Measurements from ENCODE around the gene CRABP2.

Gene CRABP2

DNA sequence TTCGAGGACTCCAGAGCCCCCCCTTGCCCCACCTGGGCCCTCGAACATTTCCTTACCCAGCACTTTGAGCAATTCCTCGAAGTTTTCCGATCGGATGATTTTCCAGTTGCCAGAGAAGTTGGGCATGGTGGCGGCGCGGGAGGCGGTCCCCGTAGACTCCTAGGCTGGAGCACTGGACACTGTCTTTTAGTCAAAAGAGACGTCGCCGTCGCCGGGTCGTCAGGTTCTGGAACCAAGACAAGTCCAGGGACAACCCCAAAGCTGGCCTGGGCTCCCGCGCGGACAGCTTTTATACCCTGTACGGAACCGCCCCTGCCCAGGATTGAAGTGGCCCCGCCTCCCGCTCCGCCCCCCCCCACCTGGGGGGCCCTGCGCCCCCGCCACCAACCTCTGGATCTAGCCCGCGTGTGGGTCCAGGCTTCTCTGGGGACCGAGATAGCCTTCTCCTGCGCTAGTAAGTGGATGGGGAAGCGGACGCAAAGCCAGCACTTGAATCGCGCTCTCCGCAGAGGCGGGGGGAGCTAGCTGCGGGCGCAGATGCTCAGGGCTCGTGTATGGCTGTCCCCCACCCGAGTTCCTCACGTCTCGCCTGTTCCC lies at the start of gene CRABP2:
Gene CRABP2 (minus strand): TSS at position 263 of the 597 bp plus-strand sequence. CDS start 137 bp downstream, at position 126.
- DNase-seq, result peak; percentile 94

DNA sequence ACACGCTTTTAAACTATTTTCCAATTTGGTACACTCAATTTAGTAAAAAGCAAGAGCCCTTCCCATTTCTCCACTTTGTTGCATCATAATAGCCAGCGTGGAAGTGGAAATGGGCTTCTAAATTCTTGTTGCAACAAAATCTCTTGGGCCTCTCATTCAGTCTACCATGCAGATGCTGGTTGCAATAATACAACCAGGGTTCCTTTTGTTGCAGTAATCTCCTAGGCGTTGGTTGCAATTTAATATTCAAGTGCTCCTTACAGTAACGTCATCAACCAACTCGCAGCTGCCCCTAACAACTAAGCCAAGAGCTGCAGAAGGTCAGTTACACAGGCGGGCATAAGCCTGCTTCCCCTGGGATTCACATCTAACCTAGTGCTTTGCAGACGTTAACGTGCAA lies 48.8 kb upstream of the CRABP2 start:
- peak; percentile 96 for DNase-seq

DNA sequence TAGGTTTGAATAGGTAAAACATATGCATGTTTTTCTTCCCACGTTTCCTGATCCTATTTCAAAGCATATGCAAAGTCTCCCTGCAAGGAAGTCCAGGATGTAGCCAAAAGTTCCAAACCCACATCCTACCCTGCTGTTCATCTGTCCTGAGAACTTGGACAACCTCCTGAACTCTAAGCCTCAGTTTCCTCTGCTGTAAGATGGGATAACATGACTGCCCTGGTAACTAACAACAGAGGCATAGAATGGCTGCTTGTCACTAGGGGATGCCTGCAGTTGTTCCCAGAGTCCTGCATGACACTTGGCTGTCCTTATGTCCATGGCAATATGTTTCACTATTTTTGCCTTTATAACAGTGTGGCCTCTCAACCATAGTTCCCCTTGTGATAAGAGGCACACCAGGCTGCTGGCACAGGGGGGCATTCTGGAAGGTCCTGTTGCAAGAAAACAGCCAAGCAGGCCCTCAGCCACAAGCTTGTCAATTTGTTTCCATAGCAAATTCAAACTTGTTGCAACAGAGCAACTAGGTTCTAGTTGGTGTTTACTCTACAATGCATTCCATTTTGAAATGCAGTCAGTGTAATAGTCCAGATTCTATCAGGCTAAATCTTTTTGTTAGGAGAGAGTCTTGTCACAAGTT lies 47.6 kb upstream of the CRABP2 start:
- no peak for DNase-seq

DNA sequence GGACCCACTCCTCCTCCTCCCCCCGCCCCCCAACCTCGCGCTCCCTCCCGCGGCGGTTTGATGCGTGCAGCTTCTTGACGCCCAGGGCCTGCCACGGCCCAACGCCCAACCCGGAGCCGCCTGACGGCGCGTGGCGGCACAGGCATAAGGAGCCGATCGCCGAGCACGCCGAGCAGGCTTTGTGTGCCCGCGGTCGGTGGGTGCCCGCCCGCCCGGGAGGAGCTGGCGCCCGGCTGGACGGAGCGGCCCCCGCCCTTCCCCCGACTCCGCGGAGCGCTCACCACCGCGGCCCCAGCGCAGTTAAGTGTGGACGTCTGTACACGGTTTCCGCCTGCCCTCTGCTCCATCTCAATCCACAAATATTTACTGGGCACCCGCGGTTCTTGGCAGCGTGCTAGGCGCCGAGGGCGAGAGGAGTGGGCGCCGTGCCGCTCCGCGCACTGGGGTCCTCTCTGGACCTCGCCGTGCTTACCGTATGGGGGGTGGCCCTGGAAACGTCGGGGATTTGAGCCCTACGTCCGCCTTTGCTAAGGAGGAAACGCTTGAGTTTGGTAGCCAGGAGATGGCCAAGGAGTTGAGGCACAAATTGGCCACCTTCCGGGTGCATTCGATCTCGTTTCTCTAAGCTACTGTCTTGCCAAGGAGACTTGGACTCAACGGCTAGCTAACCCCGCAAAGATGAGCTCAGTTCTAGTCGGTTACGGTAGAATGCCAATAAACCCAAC lies 46.5 kb upstream of the CRABP2 start:
- peak; percentile 99 for DNase-seq

DNA sequence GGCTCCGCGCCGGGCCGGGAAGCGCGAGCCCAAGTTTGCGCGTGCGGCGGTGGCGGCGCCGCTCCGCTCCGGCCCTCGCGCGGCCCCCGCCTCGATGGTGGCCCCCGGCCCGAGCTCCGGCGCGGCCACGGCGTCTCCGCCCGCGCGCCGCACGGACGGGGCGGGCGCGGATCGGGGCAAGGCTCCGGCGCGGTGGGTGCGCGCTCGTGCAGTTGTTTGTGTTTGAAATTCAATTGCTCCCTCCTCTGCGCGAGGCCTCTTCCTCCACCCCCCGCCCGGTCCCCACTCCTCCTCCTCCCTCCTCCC lies 46.0 kb upstream of the CRABP2 start, which contains the start of gene HDGF:
Gene HDGF (minus strand): TSS at position 225 of the 306 bp plus-strand sequence. CDS start 246 bp downstream, outside the sequence.
- DNase-seq, result no peak

DNA sequence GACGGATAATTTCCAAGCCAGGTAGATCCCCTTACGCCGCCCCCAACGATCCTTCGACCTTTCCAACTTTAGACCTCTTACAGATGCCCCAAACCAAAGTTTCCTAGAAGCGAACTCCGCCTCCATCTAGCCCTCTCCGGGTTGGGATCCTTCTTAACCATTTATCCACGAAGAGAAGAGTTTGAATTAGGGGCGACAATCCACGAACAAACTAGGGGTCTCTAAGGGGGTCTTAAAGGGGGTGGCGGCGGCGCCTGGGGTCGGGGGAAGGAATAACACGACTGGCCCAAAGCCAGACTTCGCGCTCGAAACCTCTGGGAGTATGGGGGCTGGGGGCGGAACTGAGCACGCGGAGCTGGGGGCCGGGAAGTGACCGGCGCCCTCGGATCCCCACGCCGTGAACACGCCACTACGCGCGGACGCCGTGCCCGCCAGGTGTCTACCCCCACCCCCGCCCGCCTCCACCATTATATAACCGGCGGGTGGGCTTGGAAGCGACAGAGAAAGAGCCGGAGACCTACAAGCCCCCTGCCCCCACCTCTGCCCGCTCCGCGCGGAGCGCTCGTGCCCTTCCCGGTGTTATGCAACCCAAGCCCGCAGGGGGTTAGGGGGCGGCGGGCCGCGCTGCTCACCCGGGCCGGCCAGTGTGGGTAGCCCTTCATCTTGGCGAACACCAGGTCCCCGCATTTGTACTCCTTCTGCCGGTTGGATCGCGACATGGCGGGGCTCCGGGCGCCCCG lies 45.5 kb upstream of the CRABP2 start:
- DNase-seq, result peak; percentile 58

DNA sequence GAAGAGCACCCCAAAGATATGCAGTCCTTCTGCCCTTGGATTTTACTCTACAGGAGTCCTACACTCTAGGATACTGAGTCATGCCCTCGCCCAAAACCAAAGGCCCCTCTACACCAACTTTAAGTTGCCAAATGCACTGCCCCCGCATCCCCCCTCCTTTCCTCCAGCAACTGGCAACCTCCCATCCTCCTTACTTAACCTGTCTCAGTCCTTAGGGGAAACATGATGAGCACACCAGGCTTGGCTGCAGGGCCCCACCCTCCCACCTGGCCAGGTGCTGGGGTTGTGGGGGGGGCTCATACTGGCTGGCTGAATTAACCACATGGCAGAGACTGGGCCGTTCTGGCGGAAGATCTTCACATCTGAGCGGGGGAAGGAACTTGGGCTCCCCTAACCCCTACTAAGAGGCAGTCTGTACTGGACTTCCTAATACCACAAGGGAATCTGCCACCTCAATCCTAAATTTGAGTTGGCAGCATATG lies 44.8 kb upstream of the CRABP2 start:
- peak; percentile 55 for DNase-seq

DNA sequence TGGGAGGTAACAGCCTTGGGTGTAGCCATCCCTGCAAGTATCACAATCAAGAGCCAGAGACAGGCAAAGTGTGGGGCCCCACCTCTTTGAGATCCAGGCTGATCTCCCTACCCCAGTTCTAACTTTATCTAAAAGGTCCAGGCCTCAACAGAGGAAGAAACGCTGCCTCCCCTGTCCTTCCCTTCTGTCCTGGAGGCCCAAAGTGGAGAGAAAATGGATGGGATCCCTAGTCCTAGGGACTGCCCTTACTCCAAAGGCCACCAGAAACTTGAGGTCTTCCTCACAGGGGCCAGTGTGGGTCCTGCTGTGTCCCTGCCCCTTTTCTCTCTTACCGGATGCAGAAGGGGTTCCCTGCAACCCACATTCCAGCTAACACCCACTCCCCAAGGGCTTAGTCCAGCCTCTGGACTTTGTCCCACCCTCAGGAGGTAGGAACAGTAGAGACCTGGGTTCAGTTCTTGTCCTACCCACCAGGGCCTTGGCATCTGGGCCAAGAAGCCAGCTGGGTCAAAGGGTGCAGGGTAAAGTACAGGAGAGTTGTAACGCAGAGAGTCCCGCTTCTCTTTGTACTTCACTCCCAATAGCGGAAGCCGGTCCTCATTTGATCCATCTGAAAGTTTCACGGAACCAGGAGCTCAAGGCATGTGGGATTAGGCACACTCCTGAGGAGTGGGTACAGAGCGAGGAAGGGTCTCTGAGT lies 44.2 kb upstream of the CRABP2 start:
- no peak for DNase-seq

DNA sequence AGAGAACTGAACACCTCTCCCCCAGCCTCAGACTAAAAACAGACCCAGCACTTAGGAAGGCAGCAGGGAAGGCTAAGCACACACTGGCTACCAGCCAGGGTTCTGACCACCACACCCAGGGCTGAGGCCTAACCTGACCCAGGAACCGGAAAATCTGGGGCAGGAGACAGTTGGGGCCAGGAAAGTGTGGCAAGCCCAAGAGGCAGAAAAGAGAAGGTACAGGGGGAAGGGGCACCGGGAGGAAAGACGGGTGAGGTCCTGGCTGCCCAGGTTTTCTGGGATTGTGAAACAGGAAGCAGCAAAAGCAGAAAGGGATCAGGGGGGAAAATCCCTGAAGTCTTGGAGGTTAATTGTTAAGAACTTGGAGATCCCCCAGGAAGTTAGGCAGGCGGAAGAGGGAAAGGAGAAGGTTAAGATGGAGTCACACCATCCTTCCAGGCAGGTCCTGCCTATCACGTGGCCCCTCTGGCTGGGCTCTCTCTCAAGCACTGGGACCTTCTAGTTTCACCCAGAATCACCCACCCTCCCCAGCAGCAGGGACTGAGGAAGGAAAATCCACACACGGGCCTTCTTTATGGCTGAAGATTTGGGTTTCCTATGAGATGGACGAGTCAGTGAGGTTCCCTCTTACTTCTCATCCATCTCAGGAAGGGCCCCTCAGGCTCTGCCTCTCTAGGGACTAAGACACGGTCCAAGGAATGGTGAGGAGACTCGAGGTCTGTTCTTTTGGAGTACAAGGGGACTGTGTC lies 43.5 kb upstream of the CRABP2 start:
- peak; percentile 66 for DNase-seq

DNA sequence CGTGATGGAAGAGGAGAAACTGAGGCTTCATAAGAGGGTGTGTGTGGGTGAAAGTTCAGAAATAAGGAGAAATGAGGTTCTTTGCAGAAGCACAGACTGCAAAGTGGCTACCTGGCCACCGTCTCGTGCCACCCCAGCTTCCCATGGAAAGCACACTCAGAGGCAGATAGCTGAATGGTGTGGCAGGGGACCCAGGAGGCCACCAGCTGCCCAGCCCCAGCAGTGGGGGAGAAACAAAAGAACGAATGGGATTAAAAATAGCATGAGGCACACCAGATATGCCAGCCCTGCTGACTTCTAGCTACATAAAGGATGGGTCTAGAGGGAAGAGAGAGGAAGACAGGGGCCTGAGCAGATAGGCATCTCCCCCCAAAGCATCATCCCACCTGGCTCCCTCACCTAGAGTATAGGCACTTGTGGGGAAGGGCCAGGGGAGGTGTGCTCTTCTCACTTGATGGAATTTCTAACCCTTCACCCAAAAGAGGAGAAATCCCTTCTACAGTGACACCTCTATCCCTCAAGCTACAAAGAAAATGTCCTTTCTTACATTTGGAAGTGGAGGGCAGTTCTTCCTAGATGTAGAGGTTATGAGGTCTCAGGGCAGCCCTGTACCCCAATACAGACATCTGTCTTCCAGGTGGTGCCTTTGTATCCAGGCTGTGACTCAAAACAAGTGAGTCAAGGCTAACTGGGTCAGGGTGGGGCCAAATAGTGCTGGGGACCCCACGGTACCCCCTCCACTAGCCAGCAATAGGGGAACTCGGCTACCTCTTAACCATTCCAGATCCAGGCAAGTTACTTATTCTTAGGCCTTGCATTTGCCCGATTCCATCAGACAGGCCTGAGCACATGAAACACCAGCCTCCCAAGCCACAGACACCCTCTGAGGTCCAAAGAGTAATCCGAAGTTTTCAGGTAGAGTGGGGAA lies 42.6 kb upstream of the CRABP2 start:
- peak; percentile 63 for DNase-seq

DNA sequence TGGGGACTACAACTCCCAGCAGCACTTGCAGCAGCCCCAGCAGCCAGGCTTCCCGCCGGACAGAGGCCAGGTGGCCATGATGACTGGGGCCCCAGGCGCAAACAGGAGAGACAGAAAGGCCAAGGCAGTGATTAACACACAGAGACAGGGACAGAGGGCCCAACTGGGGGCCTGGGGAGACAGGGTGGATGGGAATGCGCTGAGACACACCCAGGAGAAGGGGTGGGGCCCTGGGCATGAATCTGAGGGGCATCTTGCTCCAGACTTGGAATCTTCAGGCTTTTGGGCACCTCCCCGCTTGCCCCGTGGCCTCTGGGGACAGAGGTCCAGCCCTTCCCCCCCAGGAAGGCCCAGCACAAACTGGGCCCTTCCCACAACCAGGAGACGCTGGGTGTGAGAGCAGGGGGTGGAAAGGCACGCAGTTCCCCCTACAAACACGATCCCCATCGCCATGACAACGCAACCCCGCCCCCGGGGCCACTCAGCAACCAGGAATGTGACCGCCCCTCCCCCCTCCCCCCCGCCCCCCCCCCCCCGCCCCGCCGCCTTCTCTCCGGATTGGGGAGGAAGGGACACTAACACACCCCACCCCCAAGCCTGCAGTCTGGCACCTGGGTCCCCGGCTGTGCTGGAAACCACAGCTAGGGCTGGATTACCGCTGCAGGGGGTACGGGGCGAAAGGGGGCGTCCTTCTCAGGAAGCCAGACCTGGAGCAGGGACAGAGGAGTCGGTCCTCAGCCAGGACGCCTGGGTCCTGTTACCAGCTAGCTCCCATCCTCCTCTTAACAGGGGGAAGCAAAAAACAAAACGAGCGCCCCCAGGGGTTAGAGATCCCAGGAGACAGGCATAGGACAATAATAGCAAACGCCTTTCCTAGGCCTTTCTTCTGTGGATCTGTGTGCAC lies 41.6 kb upstream of the CRABP2 start:
- peak; percentile 94 for DNase-seq

DNA sequence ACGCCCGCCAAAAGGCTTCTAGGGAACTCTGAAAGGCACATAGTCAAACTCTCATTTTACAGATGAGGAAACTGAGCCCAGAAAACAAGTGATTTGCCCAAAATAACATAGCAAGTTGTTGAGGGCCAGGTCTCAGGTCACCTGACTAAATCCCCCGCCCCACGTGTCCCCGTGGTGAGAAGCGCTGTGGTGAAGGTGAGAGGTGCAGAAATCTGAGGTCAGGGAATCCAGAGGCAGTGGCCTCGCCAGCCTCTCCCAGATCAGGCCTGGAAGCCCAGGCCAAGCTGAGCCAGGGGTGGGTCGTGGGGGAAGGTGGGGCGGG lies 41.0 kb upstream of the CRABP2 start:
- no peak for DNase-seq

DNA sequence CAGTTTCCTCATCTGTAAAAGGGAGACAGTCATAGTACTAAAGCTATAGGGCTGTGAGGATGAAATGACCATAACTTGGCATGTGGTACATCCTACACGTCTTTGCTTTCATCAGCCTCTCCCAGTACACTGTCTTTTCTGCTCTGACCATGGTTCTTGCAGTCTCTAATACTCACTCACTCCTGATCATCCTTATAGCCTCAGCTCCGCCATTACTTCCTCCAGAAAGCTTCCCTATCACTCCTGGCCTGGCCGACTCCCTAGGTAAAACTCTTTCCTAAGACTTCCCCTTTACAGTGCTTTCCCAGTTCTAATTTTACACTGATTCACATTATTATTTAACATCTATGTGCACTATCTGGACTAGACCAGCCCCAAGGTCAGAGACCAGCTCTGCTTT lies 40.5 kb upstream of the CRABP2 start:
- DNase-seq, result no peak

DNA sequence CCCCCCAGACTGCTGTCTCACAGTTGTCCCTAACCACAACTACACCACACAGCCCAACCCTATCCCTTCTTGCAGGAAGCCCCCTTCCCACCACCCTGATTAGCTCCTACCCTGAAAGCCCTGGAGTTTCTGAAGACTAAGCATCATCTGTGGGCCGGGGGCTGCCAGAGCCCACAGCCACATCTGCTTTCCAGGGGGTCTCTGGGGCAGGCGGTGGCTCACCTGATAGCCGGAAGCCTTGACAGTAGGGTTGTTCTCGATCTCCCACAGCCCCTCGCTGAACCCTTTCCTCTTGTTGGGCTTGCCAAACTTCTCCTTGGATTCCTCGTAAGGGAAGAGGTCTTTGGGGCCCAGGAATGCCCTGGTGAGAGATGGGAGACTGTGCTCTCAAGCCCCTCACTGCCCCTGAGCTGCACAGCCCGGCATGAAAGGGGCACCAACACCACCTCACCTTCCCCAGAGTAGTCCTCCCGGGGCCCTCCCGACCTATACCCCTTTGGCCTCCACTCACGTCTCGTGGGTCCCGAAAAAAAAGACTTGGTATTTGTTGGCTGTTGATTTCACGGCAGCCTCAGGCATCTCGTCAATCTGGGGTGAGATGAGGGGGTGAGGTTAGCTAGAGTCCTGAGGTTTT lies 39.5 kb upstream of the CRABP2 start:
- DNase-seq, result no peak

DNA sequence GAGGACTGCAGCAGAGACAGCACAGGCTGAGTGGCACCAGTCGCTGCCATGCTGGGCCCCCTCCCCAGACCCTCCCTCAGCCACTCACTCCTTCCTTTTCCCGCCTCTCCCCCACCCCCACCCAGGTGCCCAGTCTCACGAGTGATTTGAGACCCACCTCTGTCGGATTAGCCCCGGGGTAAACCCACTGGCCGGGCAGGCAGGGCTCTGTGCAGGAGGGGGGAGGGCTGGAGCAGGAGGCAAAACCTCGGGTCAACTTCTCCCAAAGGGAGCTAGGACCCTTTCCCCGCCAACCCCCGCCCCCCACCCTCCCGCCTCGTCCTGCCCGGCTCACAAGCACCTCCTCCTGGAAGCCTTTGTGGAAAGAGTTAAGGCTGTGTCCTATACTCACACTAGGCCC lies 39.0 kb upstream of the CRABP2 start:
- DNase-seq, result no peak

DNA sequence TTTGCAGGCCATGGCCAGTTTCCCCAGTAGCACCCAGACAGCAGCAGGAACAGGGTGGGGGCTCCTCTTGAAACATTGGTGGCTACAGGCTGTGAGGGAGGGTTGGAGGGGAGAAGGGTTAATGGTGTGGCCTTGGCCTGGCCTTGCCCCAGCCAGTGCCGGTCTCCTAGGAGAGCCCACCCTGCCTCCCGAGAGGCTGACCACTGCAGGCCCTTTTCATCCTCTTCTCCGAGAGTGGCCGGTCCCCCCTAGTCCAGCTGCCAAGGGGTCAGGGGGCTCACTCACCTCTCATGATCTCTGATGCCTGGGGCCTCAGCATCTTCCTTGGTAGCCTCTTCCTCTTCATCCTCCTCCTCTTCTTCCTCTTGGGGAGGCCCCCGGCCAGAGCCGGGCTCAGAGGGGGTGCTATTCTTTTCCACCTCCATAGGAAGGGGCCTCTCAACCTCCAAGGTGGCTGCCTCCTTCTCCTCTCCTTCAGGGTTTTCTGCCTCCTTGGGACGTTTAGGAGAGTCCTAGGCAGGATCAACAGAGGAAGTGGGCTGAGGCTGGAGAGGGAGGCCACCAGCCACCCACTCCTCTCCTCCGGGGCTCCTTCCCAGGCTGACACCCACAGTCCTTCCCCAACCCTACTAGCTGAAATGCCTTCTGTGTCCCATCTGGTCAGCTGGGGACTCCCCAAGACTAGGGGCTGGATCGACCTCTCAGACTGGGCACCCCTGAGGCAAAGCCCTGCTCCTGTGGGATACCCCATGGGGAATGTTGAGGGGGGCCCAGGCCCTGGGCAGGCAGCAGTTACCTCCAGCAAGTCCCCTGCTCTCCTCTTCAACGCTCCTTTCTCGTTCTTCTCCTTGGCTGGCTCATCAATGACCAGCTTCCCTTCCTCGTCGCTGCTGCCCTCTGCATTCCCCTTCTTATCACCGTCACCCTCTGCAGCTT lies 38.3 kb upstream of the CRABP2 start:
- no peak for DNase-seq

DNA sequence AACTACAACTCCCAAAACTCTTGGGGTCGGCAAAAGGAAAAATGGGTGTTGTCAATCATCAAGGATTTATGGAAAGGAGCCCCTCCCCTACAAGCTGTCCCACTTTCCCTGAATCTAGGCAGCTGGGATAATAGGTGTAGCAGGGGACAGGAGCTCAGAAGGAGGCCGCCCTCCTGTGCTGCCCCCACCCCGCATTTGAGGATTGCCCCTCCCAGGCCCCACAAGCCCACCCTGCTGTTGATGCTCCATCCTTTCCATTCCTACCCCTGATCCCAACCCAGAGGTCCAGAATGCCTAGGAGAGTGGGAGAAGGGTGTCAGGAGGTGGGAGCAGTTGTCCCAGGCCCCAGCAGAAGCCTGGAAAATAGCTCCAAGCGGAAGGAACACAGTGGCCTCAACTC lies 37.4 kb upstream of the CRABP2 start:
- peak; percentile 62 for DNase-seq

DNA sequence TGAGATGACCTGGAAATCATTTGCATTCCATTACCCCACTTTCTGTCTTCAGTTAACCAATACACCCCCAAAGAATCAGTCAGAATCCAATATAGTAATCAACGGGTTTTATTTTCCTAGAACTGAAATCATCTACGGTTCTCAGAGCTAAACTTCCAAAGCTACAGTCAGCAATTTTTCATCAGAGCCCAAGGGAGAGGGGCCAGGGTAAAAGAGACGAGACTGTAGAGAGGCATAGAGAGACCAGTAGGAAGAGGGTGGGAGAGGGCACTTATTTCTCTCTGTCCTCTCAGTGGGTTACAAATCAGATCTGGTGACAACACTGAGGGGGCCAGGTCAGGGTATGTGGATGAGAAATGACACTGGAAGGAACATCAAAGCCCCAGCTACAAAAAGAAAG lies 36.6 kb upstream of the CRABP2 start:
- no peak for DNase-seq
